ENCODE data around the gene ITFG2. TPM values are rescaled to one million over a fixed set of nuclear protein-coding genes. Genes with fewer than 3 reads are reported as not detected.

The ITFG2 gene
- total and polyA plus RNA-seq, 2 of the 13 experiments (the other 11 are each of a cell fraction or from before 2014, with no cell fraction given): 14.8 to 15.5 TPM

DNA sequence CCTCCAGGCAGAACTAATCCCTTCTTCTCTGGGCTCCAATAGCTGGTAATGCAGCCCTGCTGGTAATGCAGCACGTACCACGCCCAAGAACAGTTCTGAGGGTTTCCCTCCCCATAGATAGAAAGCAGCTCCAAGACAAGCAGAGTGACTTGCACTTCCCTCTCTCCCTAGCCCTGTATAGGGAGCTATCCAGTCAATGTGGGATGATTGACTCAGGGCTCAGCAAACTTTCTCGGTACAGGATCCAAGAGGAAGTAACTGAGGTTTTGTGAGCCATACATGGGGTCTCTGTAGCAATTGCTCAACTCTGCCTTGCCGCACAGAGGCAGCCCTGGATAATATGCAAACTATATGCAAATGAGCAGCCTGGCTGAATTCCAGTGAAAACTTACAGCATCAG lies 33.2 kb upstream of the ITFG2 start (continued):
- TF ChIP-seq ZNF740 (CRISPR knock-in tag; IDR thresholded peaks at IDR 0.05) (no peak), NFYB (CRISPR knock-in tag; IDR thresholded peaks at IDR 0.05) (no peak), PCBP2 (optimal IDR thresholded peaks at IDR 0.05; ENCODE audit: low read depth, low read length, poor library complexity, severe bottlenecking) (no peak), ZC3H13 (CRISPR knock-in tag; IDR thresholded peaks at IDR 0.05) (no peak), ZNF549 (CRISPR knock-in tag; IDR thresholded peaks at IDR 0.05) (no peak)

- peaks cover 19% of the 10 kb centered on the region for H3K4me1 ChIP-seq (ENCODE audit: insufficient read depth, low read length)
- H3K4me3 ChIP-seq (replicated peaks in 1 of 3; ENCODE audit: insufficient read depth in 1 of 3, low read depth in 2 of 3, low read length in 3 of 3): no peak overlapping the region
- peaks cover 1 to 34% of the 10 kb centered on the region in 2 experiments; a peak in 2 of 5 replicates for H3K27me3 ChIP-seq (ENCODE audit: control insufficient read depth in 1 of 2, insufficient read depth in 2 of 2, low read length in 2 of 2)
- no peaks in the 10 kb centered on the region for H3K9me3 ChIP-seq (ENCODE audit: low read length)
- intact Hi-C loops (cut with micrococcal nuclease; ENCODE audit: unreplicated experiment) (loop anchor here (1.0 kb wide), 1 partner anchor 45 kb away; no protein-coding TSS in a partner anchor), in situ Hi-C loops (cut with HindIII; ENCODE audit: extremely low pct_ligation_motif_present, low pct_unique_long_range_greater_than_20kb) (loop anchor here (5.0 kb wide), 1 partner anchor 47 kb away; no protein-coding TSS in a partner anchor)
- POLR2A ChIA-PET: no interaction called here
- no peaks in the 10 kb centered on the region for H3K36me3 ChIP-seq (replicated peaks in 1 of 2; ENCODE audit: control insufficient read depth in 1 of 2, insufficient read depth in 2 of 2, low read length in 2 of 2)
- no peak overlapping the region for H2AFZ ChIP-seq (ENCODE audit: low read length)
- peak; percentile 61 for FAIRE-seq
- H3K27ac ChIP-seq (ENCODE audit: extremely low read length, insufficient read depth, low read length): no peak overlapping the region
- ATAC-seq: peak; percentile 97
- no peak overlapping the region for H3K9ac ChIP-seq (ENCODE audit: insufficient read depth, low read depth, low read length)
- H3K79me2 ChIP-seq (ENCODE audit: insufficient read depth, low read length): no peaks in the 10 kb centered on the region
- WGBS (ENCODE audit: low lambda C conversion rate): 23% methylated on average over 20 of the region's 25 CpGs
- BruUV-seq (replicated peaks): no TSS peak
- CTCF ChIA-PET (ENCODE audit: low intra/inter-chr PET ratio, low total read pairs): interaction anchor here (0.7 to 1.7 kb wide), 2 partner anchors 32 to 44 kb away, joined by 3 to 12 read pairs; no protein-coding TSS in a partner anchor
- 0 out of 2 replicates have a peak overlapping the region, but pooled peaks have one; percentile 30 for H3K4me2 ChIP-seq (ENCODE audit: low read depth, low read length)
- no peaks in the 10 kb centered on the region for H4K20me1 ChIP-seq (ENCODE audit: insufficient read depth, low read length)
- DNase-seq (ENCODE audit: low spot score): peak; percentile 23
- peak; percentile 41; the same call in 1 of the 2 replicates for TF ChIP-seq ZFP91 (CRISPR knock-in tag; IDR thresholded peaks at IDR 0.05; ENCODE audit: borderline replicate concordance)
- peak; percentile 72 for TF ChIP-seq XRCC5 (optimal IDR thresholded peaks at IDR 0.05; ENCODE audit: low read length)
- TF ChIP-seq ZNF333 (CRISPR knock-in tag; IDR thresholded peaks at IDR 0.05; ENCODE audit: borderline replicate concordance): no peak
- TF ChIP-seq ZNF768 (CRISPR knock-in tag; IDR thresholded peaks at IDR 0.05): 0 out of 2 replicates have a peak, but pooled peaks have one; percentile 14
- TF ChIP-seq ZNF329 (CRISPR knock-in tag; IDR thresholded peaks at IDR 0.05; ENCODE audit: low read depth): no peak
Measured at GRCh38 chr12:2783936-2784600, 28.4 kb upstream of the ITFG2 start.
